DND-41 (cell line): ENCODE measurements around the gene ITIH3.

Experiments
- ATAC-seq: fragments of 200-7000 bp; cut with Tn5 transposase; 3 replicates; pipeline ENCODE4 v1.9.1; 2021; ENCODE audit warnings: low read depth; ENCODE audit not compliant: insufficient read depth
- DNase-seq: peaks from one replicate; pipeline ENCODE4 v3.0.0-alpha.2; 2020
- H2AFZ ChIP-seq: 2 replicates; pipeline ENCODE4 v1.6.0; 2012; ENCODE audit warnings: low read depth, low read length
- H3K27ac ChIP-seq: 2 replicates; pipeline ENCODE4 v1.5.1; 2012; ENCODE audit warnings: low read length, inconsistent platforms
- H3K27me3 ChIP-seq: fragments of 200-600 bp; sonication (generic); 2 replicates; pipeline ENCODE4 v1.6.0; 2012; ENCODE audit warnings: low read length, mild to moderate bottlenecking, inconsistent platforms; ENCODE audit not compliant: insufficient read depth, poor library complexity
- H3K36me3 ChIP-seq: 2 replicates; pipeline ENCODE4 v1.5.1; 2012; ENCODE audit warnings: low read length, inconsistent platforms; ENCODE audit not compliant: insufficient read depth
- H3K4me1 ChIP-seq: 2 replicates; pipeline ENCODE4 v1.5.1; 2012; ENCODE audit warnings: mild to moderate bottlenecking, low read length; ENCODE audit not compliant: insufficient read depth
- H3K4me2 ChIP-seq: 2 replicates; pipeline ENCODE4 v1.6.0; 2012; ENCODE audit warnings: mild to moderate bottlenecking, moderate library complexity, low read length, inconsistent platforms; ENCODE audit not compliant: insufficient read depth
- H3K4me3 ChIP-seq, 2 experiments: fragments of 200-600 bp in 1 of 2; shearing (Covaris generic) in 1 of 2; 2 replicates each; pipeline ENCODE4 v1.5.1; 2012 to 2016; ENCODE audit warnings: inconsistent platforms in 2 of 2, low read length in 2 of 2, mild to moderate bottlenecking in 2 of 2, low read depth in 1 of 2, moderate library complexity in 1 of 2
- H3K79me2 ChIP-seq: 2 replicates; pipeline ENCODE4 v1.6.0; 2012; ENCODE audit warnings: low read length, inconsistent platforms; ENCODE audit not compliant: insufficient read depth
- H3K9ac ChIP-seq: 2 replicates; pipeline ENCODE4 v1.6.0; 2012; ENCODE audit warnings: low read depth, mild to moderate bottlenecking, inconsistent platforms, low read length, moderate library complexity
- H3K9me3 ChIP-seq: 2 replicates; pipeline ENCODE4 v1.5.1; 2012; ENCODE audit warnings: low read length, moderate library complexity, mild to moderate bottlenecking, inconsistent platforms; ENCODE audit not compliant: insufficient read depth, severe bottlenecking
- H4K20me1 ChIP-seq: 2 replicates; pipeline ENCODE4 v1.6.0; 2012; ENCODE audit warnings: low read length; ENCODE audit not compliant: insufficient read depth
- EZH2 ChIP-seq: IDR thresholded peaks from 3 replicates; pipeline ENCODE4 v1.6.1; 2012; ENCODE audit warnings: borderline replicate concordance, low read depth, mild to moderate bottlenecking, moderate library complexity, low read length, inconsistent platforms; ENCODE audit not compliant: severe bottlenecking
- TF ChIP-seq, protein P1 (sequence below): IDR thresholded peaks from 2 replicates; pipeline ENCODE4 v1.5.1; 2012; ENCODE audit warnings: borderline replicate concordance, low read length, moderate library complexity, mild to moderate bottlenecking; ENCODE audit not compliant: poor library complexity, severe bottlenecking; ENCODE audit errors: extremely low read depth

ITIH3 gene

DNA sequence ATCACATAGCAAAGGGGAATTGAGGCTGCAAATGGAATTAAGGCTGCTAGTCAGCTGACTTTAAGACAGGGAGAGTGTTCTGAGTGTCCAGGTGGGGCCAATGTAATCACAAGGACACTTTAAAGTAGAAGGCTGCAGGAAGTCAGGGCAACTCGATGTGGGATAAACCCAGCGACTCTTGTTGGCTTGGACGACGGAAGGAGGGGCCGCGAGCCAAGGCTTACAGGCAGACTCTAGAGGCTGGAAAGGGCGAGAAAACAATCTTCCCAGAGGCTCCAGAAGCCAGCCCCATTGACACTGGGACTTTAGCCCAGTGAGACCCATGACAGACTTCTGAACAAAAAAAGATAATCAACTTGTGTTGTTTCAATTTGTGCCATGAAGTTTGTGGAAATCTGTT is 53.1 kb downstream of the ITIH3 start:
- H3K4me3 ChIP-seq = no peak overlapping the region
- DNase-seq = no peak
- H3K4me2 ChIP-seq = no peak overlapping the region
- H2AFZ ChIP-seq = no peak overlapping the region
- H3K27me3 ChIP-seq = no peaks in the 10 kb centered on the region
- H3K36me3 ChIP-seq = peaks cover 34% of the 10 kb centered on the region
- H4K20me1 ChIP-seq = no peaks in the 10 kb centered on the region
- ATAC-seq = no peak
- H3K27ac ChIP-seq = no peak overlapping the region
- no peaks in the 10 kb centered on the region for H3K79me2 ChIP-seq
- no peaks in the 10 kb centered on the region for H3K9me3 ChIP-seq
- H3K4me1 ChIP-seq = no peaks in the 10 kb centered on the region
- H3K9ac ChIP-seq = no peak overlapping the region
- TF ChIP-seq EZH2 = no peak
- TF ChIP-seq, protein P1, sequence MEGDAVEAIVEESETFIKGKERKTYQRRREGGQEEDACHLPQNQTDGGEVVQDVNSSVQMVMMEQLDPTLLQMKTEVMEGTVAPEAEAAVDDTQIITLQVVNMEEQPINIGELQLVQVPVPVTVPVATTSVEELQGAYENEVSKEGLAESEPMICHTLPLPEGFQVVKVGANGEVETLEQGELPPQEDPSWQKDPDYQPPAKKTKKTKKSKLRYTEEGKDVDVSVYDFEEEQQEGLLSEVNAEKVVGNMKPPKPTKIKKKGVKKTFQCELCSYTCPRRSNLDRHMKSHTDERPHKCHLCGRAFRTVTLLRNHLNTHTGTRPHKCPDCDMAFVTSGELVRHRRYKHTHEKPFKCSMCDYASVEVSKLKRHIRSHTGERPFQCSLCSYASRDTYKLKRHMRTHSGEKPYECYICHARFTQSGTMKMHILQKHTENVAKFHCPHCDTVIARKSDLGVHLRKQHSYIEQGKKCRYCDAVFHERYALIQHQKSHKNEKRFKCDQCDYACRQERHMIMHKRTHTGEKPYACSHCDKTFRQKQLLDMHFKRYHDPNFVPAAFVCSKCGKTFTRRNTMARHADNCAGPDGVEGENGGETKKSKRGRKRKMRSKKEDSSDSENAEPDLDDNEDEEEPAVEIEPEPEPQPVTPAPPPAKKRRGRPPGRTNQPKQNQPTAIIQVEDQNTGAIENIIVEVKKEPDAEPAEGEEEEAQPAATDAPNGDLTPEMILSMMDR = no peak

DNA sequence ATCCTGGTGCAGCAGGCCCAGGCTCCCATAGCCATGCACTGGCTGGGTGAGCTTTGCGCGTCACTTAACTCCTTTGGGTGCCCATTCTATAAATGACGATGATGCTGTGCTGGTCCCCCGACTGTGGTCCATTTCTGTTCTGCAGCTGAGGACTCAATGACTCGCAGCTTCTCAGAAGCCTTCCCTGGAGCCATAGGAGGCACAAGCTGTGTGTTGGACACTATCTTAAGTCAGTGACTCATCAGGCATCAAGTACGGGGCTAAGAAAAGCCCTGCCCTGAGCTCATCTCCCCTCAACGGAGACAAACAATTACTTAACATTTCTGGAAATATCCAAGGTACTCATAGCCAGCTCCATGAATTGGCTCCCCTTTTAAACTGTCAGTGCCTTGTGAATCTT is 54.0 kb downstream of the ITIH3 start:
- Histone ChIP-seq H3K9me3 (no peaks in the 10 kb centered on the region), H3K4me1 (no peaks in the 10 kb centered on the region), H3K27me3 (no peaks in the 10 kb centered on the region), H4K20me1 (no peaks in the 10 kb centered on the region), H3K4me2 (no peak overlapping the region), H3K36me3 (peaks cover 34% of the 10 kb centered on the region), H3K9ac (no peak overlapping the region), H3K4me3 (no peak overlapping the region), H3K27ac (no peak overlapping the region), H3K79me2 (no peaks in the 10 kb centered on the region), H2AFZ (no peak overlapping the region)
- DNase-seq (no peak), ATAC-seq (no peak)
- TF ChIP-seq, protein P1 = no peak
- TF ChIP-seq EZH2 = no peak

DNA sequence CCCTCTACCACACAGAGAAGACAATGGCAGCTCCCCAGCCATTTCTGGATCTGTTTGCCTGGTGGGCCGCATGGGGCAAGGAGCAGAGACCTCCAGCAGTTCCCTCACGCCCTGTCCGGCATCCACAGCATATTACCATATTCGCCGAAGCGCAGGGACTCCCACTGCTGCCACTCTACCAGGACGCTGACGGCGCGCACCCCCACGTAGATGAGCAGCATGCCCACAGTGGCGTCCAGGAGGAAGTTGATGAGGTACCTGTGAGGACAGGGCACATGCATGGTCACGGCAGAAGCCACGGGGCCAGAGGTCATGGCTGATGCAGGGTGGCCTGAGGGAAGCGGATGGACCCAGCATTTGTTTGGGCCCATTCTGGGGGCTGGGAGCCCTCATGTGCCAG is 55.1 kb downstream of the ITIH3 start:
- no peak overlapping the region for H3K4me2 ChIP-seq
- no peak overlapping the region for H3K4me3 ChIP-seq
- no peaks in the 10 kb centered on the region for H3K9me3 ChIP-seq
- no peak overlapping the region for H3K27ac ChIP-seq
- no peaks in the 10 kb centered on the region for H3K27me3 ChIP-seq
- H3K79me2 ChIP-seq = no peaks in the 10 kb centered on the region
- no peak for TF ChIP-seq EZH2
- TF ChIP-seq, protein P1 = no peak
- no peaks in the 10 kb centered on the region for H3K4me1 ChIP-seq
- no peak overlapping the region for H2AFZ ChIP-seq
- DNase-seq = no peak
- no peak for ATAC-seq
- H3K36me3 ChIP-seq = peaks cover 34% of the 10 kb centered on the region
- no peak overlapping the region for H3K9ac ChIP-seq
- H4K20me1 ChIP-seq = no peaks in the 10 kb centered on the region

DNA sequence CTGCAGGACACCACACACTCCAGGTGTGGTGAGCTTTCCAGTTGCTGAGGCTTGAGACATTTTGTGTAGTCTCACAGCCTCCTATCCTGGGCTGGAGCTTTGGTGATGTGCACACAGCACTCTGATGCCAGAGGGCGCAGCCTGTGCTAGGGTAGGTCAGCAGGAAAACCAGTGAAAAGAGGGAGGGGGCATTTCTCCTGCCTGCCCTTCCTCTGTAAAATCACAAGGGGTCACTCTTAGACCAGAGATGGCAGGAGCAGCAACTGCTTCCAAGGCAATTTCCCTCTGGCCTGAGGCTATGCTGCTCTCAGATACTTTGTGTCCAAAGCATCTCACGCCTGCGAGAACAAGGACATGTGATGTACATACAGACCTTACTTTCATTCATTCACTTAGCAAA is 56.8 kb downstream of the ITIH3 start:
- no peak overlapping the region for H3K4me2 ChIP-seq
- no peaks in the 10 kb centered on the region for H3K4me1 ChIP-seq
- H3K4me3 ChIP-seq = no peak overlapping the region
- peaks cover 34% of the 10 kb centered on the region for H3K36me3 ChIP-seq
- no peak overlapping the region for H2AFZ ChIP-seq
- H4K20me1 ChIP-seq = peaks cover 4% of the 10 kb centered on the region; the same call in 1 of the 2 replicates
- no peak overlapping the region for H3K27ac ChIP-seq
- H3K9me3 ChIP-seq = no peaks in the 10 kb centered on the region
- H3K9ac ChIP-seq = no peak overlapping the region
- ATAC-seq (peak; percentile 64), DNase-seq (peak; percentile 33)
- TF ChIP-seq EZH2 = no peak
- TF ChIP-seq, protein P1 = peak; percentile 72
- H3K79me2 ChIP-seq = no peaks in the 10 kb centered on the region
- H3K27me3 ChIP-seq = no peaks in the 10 kb centered on the region
